Stimulated activated CD4-positive, alpha-beta T cell treated with anti-CD3 and anti-CD28 coated beads, Interleukin-2, amount 100 ng/mL, for 24 hours (primary cell): ENCODE results near the gene OR8I2.
"Not testable (repeated sequence)": the region's sequence is repeated elsewhere in the genome, so short reads cannot be mapped to it uniquely, and the experiment has no call there.

ENCODE experiments used
- DNase-seq, 2 donors: peaks; one replicate each; pipeline ENCODE4 v3.0.0-alpha.2; 2020

OR8I2 gene

GRCh38 chr11:56093008-56093407 lies at the start of gene OR8I2:
TSS of gene OR8I2 (plus strand) at chr11:56093308. CDS start at chr11:56093308, 0 bp downstream.
- DNase-seq: no peak

GRCh38 chr11:56045538-56045937 lies 47.6 kb upstream of the OR8I2 start:
- no peak for DNase-seq

- DNase-seq: no peak
These were observed 44.6 kb upstream of the OR8I2 start for GRCh38 chr11:56048480-56048879.

GRCh38 chr11:56049487-56049886 lies 43.6 kb upstream of the OR8I2 start:
- DNase-seq: no peak

GRCh38 chr11:56056366-56056765 lies 36.7 kb upstream of the OR8I2 start:
- DNase-seq: not testable (repeated sequence)

GRCh38 chr11:56057661-56058237 lies 35.4 kb upstream of the OR8I2 start:
- DNase-seq: not testable (repeated sequence)

GRCh38 chr11:56058260-56058780 lies 34.8 kb upstream of the OR8I2 start:
- not testable (repeated sequence) for DNase-seq

GRCh38 chr11:56066980-56067379 lies 26.1 kb upstream of the OR8I2 start:
- no peak for DNase-seq

GRCh38 chr11:56089697-56090096 lies 3.4 kb upstream of the OR8I2 start:
- DNase-seq: no peak

- no peak for DNase-seq
These were observed 10.2 kb downstream of the OR8I2 start, which contains the start of gene OR8H2 for GRCh38 chr11:56103210-56103737. TSS of gene OR8H2 (plus strand) at chr11:56103687. CDS start at chr11:56105043, 1,356 bp downstream.

- DNase-seq: no peak
These were observed 29.0 kb downstream of the OR8I2 start, which contains the start of gene OR8H3 for GRCh38 chr11:56122073-56122472. TSS of gene OR8H3 (plus strand) at chr11:56122373. CDS start at chr11:56122373, 0 bp downstream.

GRCh38 chr11:56140151-56140661 lies 47.1 kb downstream of the OR8I2 start, which contains the start of gene OR8J3:
TSS of gene OR8J3 (minus strand) at chr11:56140201. CDS start at chr11:56137718, 2,483 bp downstream.
- no peak for DNase-seq

- DNase-seq: not testable (repeated sequence)
These were observed 50.6 kb downstream of the OR8I2 start for GRCh38 chr11:56143681-56144080.
